ENCODE measurements around the gene GABARAPL2. TPM values are rescaled to one million over a fixed set of nuclear protein-coding genes. Genes with fewer than 3 reads are reported as not detected.

Gene GABARAPL2
- total RNA-seq, 1 experiment from 2014 or later: 76.9 TPM

GRCh38 chr16:75532142-75532765 lies 33.9 kb upstream of the GABARAPL2 start:
- DNase-seq (ENCODE audit: low read depth, low spot score): no peak
- Histone ChIP-seq H3K27ac (ENCODE audit: low read depth, low read length) (no peak overlapping the region), H3K9me2 (ENCODE audit: insufficient read depth) (no peaks in the 10 kb centered on the region), H4K20me1 (ENCODE audit: insufficient read depth) (no peaks in the 10 kb centered on the region), H3K36me3 (ENCODE audit: control insufficient read depth in 1 of 2, insufficient read depth in 2 of 2, low read length in 2 of 2) (no peaks in the 10 kb centered on the region), H2AFZ (ENCODE audit: low read depth, low read length, poor library complexity, severe bottlenecking) (no peak overlapping the region), H3K4me2 (ENCODE audit: low read length) (no peak overlapping the region), H3K4me1 (ENCODE audit: control insufficient read depth in 1 of 2, insufficient read depth in 2 of 2, low read length in 2 of 2) (no peaks in the 10 kb centered on the region), H3K79me2 (ENCODE audit: insufficient read depth, low read length) (no peaks in the 10 kb centered on the region), H3K4me3 (replicated peaks in 1 of 2; ENCODE audit: low read depth in 1 of 2, low read length in 2 of 2) (no peak overlapping the region), H3K9ac (ENCODE audit: low read length) (no peak overlapping the region), H3K27me3 (ENCODE audit: insufficient read depth, low read length) (no peaks in the 10 kb centered on the region), H3K9me3 (ENCODE audit: control insufficient read depth in 1 of 2, insufficient read depth in 1 of 2, low read depth in 1 of 2, low read length in 2 of 2) (no peaks in the 10 kb centered on the region)
- TF ChIP-seq SIN3A (IDR thresholded peaks at IDR 0.05; ENCODE audit: low read depth): no peak
- TF ChIP-seq CBX3 (IDR thresholded peaks at IDR 0.05; ENCODE audit: low read depth): no peak
- no peak for TF ChIP-seq SP1 (IDR thresholded peaks at IDR 0.05; ENCODE audit: low read depth)
- TF ChIP-seq, protein P1, sequence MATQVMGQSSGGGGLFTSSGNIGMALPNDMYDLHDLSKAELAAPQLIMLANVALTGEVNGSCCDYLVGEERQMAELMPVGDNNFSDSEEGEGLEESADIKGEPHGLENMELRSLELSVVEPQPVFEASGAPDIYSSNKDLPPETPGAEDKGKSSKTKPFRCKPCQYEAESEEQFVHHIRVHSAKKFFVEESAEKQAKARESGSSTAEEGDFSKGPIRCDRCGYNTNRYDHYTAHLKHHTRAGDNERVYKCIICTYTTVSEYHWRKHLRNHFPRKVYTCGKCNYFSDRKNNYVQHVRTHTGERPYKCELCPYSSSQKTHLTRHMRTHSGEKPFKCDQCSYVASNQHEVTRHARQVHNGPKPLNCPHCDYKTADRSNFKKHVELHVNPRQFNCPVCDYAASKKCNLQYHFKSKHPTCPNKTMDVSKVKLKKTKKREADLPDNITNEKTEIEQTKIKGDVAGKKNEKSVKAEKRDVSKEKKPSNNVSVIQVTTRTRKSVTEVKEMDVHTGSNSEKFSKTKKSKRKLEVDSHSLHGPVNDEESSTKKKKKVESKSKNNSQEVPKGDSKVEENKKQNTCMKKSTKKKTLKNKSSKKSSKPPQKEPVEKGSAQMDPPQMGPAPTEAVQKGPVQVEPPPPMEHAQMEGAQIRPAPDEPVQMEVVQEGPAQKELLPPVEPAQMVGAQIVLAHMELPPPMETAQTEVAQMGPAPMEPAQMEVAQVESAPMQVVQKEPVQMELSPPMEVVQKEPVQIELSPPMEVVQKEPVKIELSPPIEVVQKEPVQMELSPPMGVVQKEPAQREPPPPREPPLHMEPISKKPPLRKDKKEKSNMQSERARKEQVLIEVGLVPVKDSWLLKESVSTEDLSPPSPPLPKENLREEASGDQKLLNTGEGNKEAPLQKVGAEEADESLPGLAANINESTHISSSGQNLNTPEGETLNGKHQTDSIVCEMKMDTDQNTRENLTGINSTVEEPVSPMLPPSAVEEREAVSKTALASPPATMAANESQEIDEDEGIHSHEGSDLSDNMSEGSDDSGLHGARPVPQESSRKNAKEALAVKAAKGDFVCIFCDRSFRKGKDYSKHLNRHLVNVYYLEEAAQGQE (IDR thresholded peaks at IDR 0.05; ENCODE audit: low read depth): no peak
- TF ChIP-seq ATF3 (IDR thresholded peaks at IDR 0.05): no peak
- no peak for TF ChIP-seq TCF7L2 (IDR thresholded peaks at IDR 0.05; ENCODE audit: borderline replicate concordance, extremely low read depth, insufficient read depth, insufficient read length)
- no peak for TF ChIP-seq POLR2AphosphoS5 (IDR thresholded peaks at IDR 0.05; ENCODE audit: low read depth, low read length)
- no peak for TF ChIP-seq EZH2phosphoT487 (IDR thresholded peaks at IDR 0.05; ENCODE audit: borderline replicate concordance)
- TF ChIP-seq, protein P2, sequence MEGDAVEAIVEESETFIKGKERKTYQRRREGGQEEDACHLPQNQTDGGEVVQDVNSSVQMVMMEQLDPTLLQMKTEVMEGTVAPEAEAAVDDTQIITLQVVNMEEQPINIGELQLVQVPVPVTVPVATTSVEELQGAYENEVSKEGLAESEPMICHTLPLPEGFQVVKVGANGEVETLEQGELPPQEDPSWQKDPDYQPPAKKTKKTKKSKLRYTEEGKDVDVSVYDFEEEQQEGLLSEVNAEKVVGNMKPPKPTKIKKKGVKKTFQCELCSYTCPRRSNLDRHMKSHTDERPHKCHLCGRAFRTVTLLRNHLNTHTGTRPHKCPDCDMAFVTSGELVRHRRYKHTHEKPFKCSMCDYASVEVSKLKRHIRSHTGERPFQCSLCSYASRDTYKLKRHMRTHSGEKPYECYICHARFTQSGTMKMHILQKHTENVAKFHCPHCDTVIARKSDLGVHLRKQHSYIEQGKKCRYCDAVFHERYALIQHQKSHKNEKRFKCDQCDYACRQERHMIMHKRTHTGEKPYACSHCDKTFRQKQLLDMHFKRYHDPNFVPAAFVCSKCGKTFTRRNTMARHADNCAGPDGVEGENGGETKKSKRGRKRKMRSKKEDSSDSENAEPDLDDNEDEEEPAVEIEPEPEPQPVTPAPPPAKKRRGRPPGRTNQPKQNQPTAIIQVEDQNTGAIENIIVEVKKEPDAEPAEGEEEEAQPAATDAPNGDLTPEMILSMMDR (IDR thresholded peaks at IDR 0.05 in 2 of 3, conservative IDR thresholded peaks at IDR 0.05 in 1 of 3; ENCODE audit: borderline replicate concordance in 1 of 3, insufficient read depth in 1 of 3, low read depth in 2 of 3, low read length in 2 of 3): no peak
- no peak for TF ChIP-seq POLR2A (IDR thresholded peaks at IDR 0.05; ENCODE audit: borderline replicate concordance, extremely low read depth, insufficient read depth, insufficient read length)
- no peak for TF ChIP-seq CEBPB (IDR thresholded peaks at IDR 0.05; ENCODE audit: low read depth)
- no peak for TF ChIP-seq RAD21 (IDR thresholded peaks at IDR 0.05; ENCODE audit: low read depth)
- TF ChIP-seq JUND (IDR thresholded peaks at IDR 0.05): no peak
- TF ChIP-seq, protein P3, sequence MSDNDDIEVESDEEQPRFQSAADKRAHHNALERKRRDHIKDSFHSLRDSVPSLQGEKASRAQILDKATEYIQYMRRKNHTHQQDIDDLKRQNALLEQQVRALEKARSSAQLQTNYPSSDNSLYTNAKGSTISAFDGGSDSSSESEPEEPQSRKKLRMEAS (IDR thresholded peaks at IDR 0.05): no peak
- TF ChIP-seq ELF1 (IDR thresholded peaks at IDR 0.05; ENCODE audit: borderline replicate concordance, low read depth): no peak
- TF ChIP-seq ZFX (IDR thresholded peaks at IDR 0.05): no peak
- no peak for TF ChIP-seq ZNF274 (IDR thresholded peaks at IDR 0.05; ENCODE audit: low read depth, low read length)
- no peak for TF ChIP-seq FOSL1 (IDR thresholded peaks at IDR 0.05; ENCODE audit: low read depth)
- TF ChIP-seq EZH2 (IDR thresholded peaks at IDR 0.05): no peak
- no peak for TF ChIP-seq ZBTB33 (IDR thresholded peaks at IDR 0.05; ENCODE audit: extremely low read depth, insufficient replicate concordance, low read length)
- intact Hi-C loops (cut with micrococcal nuclease): no loop called here
- BruUV-seq (replicated peaks): no TSS peak
- ChIA-PET POLR2A (no interaction called here), RAD21 (ENCODE audit: low non-redundant PET in 1 of 2, low total read pairs in 2 of 2, uncharacterized antibody in 2 of 2, unreplicated experiment in 2 of 2) (no interaction called here), CTCF (interaction anchor here (1.0 to 1.5 kb wide), 2 partner anchors 11 to 15 kb away, joined by 3 to 14 read pairs; no protein-coding TSS in a partner anchor)
- no peak for ATAC-seq

Measured in HCT116 (cell line).